PC-3 (cell line): ENCODE measurements around the gene PVALEF. TPM values are rescaled to one million over a fixed set of nuclear protein-coding genes. Genes with fewer than 3 reads are reported as not detected.

ENCODE experiments used
- ATAC-seq: fragments of 200-7000 bp; cut with Tn5 transposase; 2 replicates; pipeline ENCODE4 v1.9.1; 2020; ENCODE audit warnings: mild to moderate bottlenecking, moderate library complexity
- BruUV-seq: library from RNA; stranded (reverse); fragments of 400-500 nt; replicated peaks from 2 replicates; lab custom pipeline; 2021; lab: Mats Ljungman, UMichigan
- CTCF ChIA-PET: fragments of 300-600 bp; sonication (Branson Sonifier 250); formaldehyde crosslinking; loops from one replicate; lab custom pipeline; 2022; ENCODE audit warnings: antibody characterized with exemption; lab: Charles Lee
- POLR2A ChIA-PET: fragments of 300-600 bp; sonication (Branson Sonifier 250); formaldehyde crosslinking; loops from one replicate; lab custom pipeline; 2022; ENCODE audit warnings: antibody characterized with exemption; ENCODE audit not compliant: unreplicated experiment; lab: Charles Lee
- DNase-seq: peaks from one replicate; pipeline ENCODE4 v3.0.0-alpha.2; 2015
- H2AFZ ChIP-seq: fragments of 300-600 bp; sonication (generic); 2 replicates; pipeline ENCODE4 v1.6.0; 2016; ENCODE audit warnings: antibody characterized with exemption, low read length
- H3F3A ChIP-seq: fragments of 300-600 bp; sonication (generic); one replicate; pipeline ENCODE4 v1.6.0; 2017; ENCODE audit warnings: antibody characterized with exemption, low read length, control low read depth, mild to moderate bottlenecking; ENCODE audit not compliant: unreplicated experiment
- H3K27ac ChIP-seq: fragments of 300-600 bp; sonication (generic); 2 replicates; pipeline ENCODE4 v1.5.1; 2016; ENCODE audit warnings: mild to moderate bottlenecking, low read length
- H3K27me3 ChIP-seq: fragments of 300-600 bp; sonication (generic); 2 replicates; pipeline ENCODE4 v1.6.1; 2016; ENCODE audit warnings: low read length, mixed read lengths
- H3K36me3 ChIP-seq: fragments of 300-600 bp; sonication (generic); 2 replicates; pipeline ENCODE4 v1.6.1; 2016; ENCODE audit warnings: low read depth, mixed run types, low read length, mixed read lengths
- H3K4me1 ChIP-seq: fragments of 300-600 bp; sonication (generic); 2 replicates; pipeline ENCODE4 v1.5.1; 2016; ENCODE audit warnings: low read length; ENCODE audit not compliant: insufficient read depth
- H3K4me2 ChIP-seq: fragments of 300-600 bp; sonication (generic); 2 replicates; pipeline ENCODE4 v1.6.0; 2016; ENCODE audit warnings: low read length
- H3K4me3 ChIP-seq: fragments of 300-600 bp; sonication (generic); 2 replicates; pipeline ENCODE4 v1.5.1; 2016; ENCODE audit warnings: mild to moderate bottlenecking, low read length, mixed read lengths
- H3K79me2 ChIP-seq: fragments of 300-600 bp; sonication (generic); 2 replicates; pipeline ENCODE4 v1.6.1; 2017; ENCODE audit warnings: low read length, mixed read lengths
- H3K9ac ChIP-seq: fragments of 300-600 bp; sonication (generic); 2 replicates; pipeline ENCODE4 v1.6.0; 2016; ENCODE audit warnings: mild to moderate bottlenecking, low read length
- H3K9me2 ChIP-seq: fragments of 300-600 bp; sonication (generic); replicated peaks from 2 replicates; pipeline ENCODE4 v1.6.1; 2016; ENCODE audit warnings: mixed run types, low read length, mixed read lengths
- H3K9me3 ChIP-seq: fragments of 300-600 bp; sonication (generic); 2 replicates; pipeline ENCODE4 v1.6.1; 2016; ENCODE audit warnings: low read length, mixed read lengths
- H4K20me1 ChIP-seq: fragments of 300-600 bp; sonication (generic); 2 replicates; pipeline ENCODE4 v1.6.1; 2016; ENCODE audit warnings: low read length, mixed read lengths
- EZH2 ChIP-seq: fragments of 300-600 bp; sonication (generic); IDR thresholded peaks from one replicate; pipeline ENCODE4 v1.6.1; 2017; ENCODE audit warnings: antibody characterized with exemption, mild to moderate bottlenecking, low read length; ENCODE audit not compliant: unreplicated experiment
- EZH2phosphoT487 ChIP-seq: fragments of 300-600 bp; sonication (generic); IDR thresholded peaks from 2 replicates; pipeline ENCODE4 v1.6.1; 2018; ENCODE audit warnings: mild to moderate bottlenecking, antibody characterized with exemption, low read length, borderline replicate concordance
- intact Hi-C: fragments of 100-400 bp; cut with micrococcal nuclease; formaldehyde crosslinking; loops from 2 replicates; pipeline ENCODE4 v1.9.0; 2023
- total RNA-seq: library from RNA; depleted of rRNA; stranded (reverse); fragments of >200 nt; gene quantifications from 2 replicates; pipeline ENCODE4 v1.2.3, GENCODE V29; 2014
- TF ChIP-seq, protein P1 (sequence below): fragments of 300-600 bp; sonication (generic); conservative IDR thresholded peaks from 2 replicates; pipeline ENCODE4 v1.5.1; 2017; ENCODE audit warnings: antibody characterized with exemption, low read depth, mild to moderate bottlenecking, low read length

The PVALEF gene
- total RNA-seq, 1 experiment from 2014 or later: not detected

- Histone ChIP-seq H3K9me2 (no peaks in the 10 kb centered on the region), H3K27ac (no peak overlapping the region), H3K9me3 (no peaks in the 10 kb centered on the region), H4K20me1 (no peaks in the 10 kb centered on the region), H3K4me1 (no peaks in the 10 kb centered on the region), H3K9ac (no peak overlapping the region), H3K36me3 (no peaks in the 10 kb centered on the region), H2AFZ (no peak overlapping the region), H3K4me2 (no peak overlapping the region), H3K4me3 (no peak overlapping the region), H3K79me2 (no peaks in the 10 kb centered on the region), H3K27me3 (peaks cover 4% of the 10 kb centered on the region; the same call in 1 of the 2 replicates), H3F3A (no peaks in the 10 kb centered on the region)
- TF ChIP-seq, protein P1, sequence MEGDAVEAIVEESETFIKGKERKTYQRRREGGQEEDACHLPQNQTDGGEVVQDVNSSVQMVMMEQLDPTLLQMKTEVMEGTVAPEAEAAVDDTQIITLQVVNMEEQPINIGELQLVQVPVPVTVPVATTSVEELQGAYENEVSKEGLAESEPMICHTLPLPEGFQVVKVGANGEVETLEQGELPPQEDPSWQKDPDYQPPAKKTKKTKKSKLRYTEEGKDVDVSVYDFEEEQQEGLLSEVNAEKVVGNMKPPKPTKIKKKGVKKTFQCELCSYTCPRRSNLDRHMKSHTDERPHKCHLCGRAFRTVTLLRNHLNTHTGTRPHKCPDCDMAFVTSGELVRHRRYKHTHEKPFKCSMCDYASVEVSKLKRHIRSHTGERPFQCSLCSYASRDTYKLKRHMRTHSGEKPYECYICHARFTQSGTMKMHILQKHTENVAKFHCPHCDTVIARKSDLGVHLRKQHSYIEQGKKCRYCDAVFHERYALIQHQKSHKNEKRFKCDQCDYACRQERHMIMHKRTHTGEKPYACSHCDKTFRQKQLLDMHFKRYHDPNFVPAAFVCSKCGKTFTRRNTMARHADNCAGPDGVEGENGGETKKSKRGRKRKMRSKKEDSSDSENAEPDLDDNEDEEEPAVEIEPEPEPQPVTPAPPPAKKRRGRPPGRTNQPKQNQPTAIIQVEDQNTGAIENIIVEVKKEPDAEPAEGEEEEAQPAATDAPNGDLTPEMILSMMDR: no peak
- TF ChIP-seq EZH2phosphoT487: no peak
- TF ChIP-seq EZH2: no peak
- intact Hi-C loops: no loop called here
- ATAC-seq: no peak
- ChIA-PET POLR2A (no interaction called here), CTCF (no interaction called here)
- BruUV-seq: no TSS peak
- DNase-seq: no peak
Measured at GRCh38 chr17:81170727-81171494, 5.6 kb downstream of the PVALEF start.

DNA sequence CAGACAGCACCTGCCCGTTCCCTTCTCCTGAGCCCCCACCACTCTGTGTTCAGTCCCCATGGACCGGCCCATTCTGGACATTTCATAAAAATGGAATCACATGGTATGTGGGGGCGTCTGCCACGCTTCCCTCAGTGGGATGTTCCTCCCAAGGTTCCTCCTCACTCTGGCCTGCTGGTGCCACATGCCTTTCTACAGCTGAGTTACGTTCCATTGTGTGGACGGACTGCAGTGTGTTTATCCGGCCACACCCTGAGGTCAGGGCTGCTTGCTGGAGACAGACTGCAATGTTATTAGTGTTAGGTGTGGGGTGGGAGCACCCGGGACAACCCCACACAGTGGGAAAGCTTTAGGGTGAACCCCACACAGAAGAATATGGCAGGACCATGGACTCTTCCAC, 6.6 kb downstream of the PVALEF start:
- ChIA-PET POLR2A (no interaction called here), CTCF (no interaction called here)
- Histone ChIP-seq H3K27me3 (no peaks in the 10 kb centered on the region), H3K4me2 (no peak overlapping the region), H3K4me1 (no peaks in the 10 kb centered on the region), H3K27ac (no peak overlapping the region), H4K20me1 (no peaks in the 10 kb centered on the region), H3K9me2 (no peaks in the 10 kb centered on the region), H3K9me3 (no peaks in the 10 kb centered on the region), H3F3A (no peaks in the 10 kb centered on the region), H3K79me2 (no peaks in the 10 kb centered on the region), H2AFZ (no peak overlapping the region), H3K9ac (no peak overlapping the region), H3K36me3 (no peaks in the 10 kb centered on the region), H3K4me3 (no peak overlapping the region)
- TF ChIP-seq, protein P1: no peak
- TF ChIP-seq EZH2phosphoT487: no peak
- BruUV-seq: no TSS peak
- ATAC-seq: no peak
- intact Hi-C loops: no loop called here
- DNase-seq: no peak

GRCh38 chr17:81173052-81173761, 7.9 kb downstream of the PVALEF start:
- no peaks in the 10 kb centered on the region for H3K27me3 ChIP-seq
- DNase-seq: no peak
- no peaks in the 10 kb centered on the region for H3K36me3 ChIP-seq
- no peaks in the 10 kb centered on the region for H3K9me2 ChIP-seq
- H3K9ac ChIP-seq: no peak overlapping the region
- H3K4me1 ChIP-seq: no peaks in the 10 kb centered on the region
- ChIA-PET POLR2A (no interaction called here), CTCF (no interaction called here)
- H3K9me3 ChIP-seq: no peaks in the 10 kb centered on the region
- H3K4me3 ChIP-seq: no peak overlapping the region
- H3K79me2 ChIP-seq: no peaks in the 10 kb centered on the region
- H2AFZ ChIP-seq: no peak overlapping the region
- H3F3A ChIP-seq: no peaks in the 10 kb centered on the region
- no TSS peak for BruUV-seq
- no peak overlapping the region for H3K4me2 ChIP-seq
- ATAC-seq: no peak
- intact Hi-C loops: no loop called here
- H3K27ac ChIP-seq: no peak overlapping the region
- no peak for TF ChIP-seq EZH2phosphoT487
- TF ChIP-seq, protein P1: no peak
- TF ChIP-seq EZH2: no peak
- no peaks in the 10 kb centered on the region for H4K20me1 ChIP-seq
